Iris pigment epithelial cell (primary cell): Measurements from ENCODE around the gene TEPSIN.
A peak's percentile ranks its signal among the peaks of the same experiment; 100 is the strongest.

Experiments
- DNase-seq: peaks from one replicate; pipeline ENCODE4 v3.0.0-alpha.2; 2011; ENCODE audit warnings: low read depth

The TEPSIN gene

GRCh38 chr17:81250286-81251093, 11.6 kb upstream of the TEPSIN start:
- DNase-seq: no peak

- no peak for DNase-seq
Measured at GRCh38 chr17:81249223-81250040, 10.6 kb upstream of the TEPSIN start.

GRCh38 chr17:81248649-81249048, 9.8 kb upstream of the TEPSIN start:
- no peak for DNase-seq

- DNase-seq: no peak
Measured at GRCh38 chr17:81247339-81247990, 8.6 kb upstream of the TEPSIN start.

- no peak for DNase-seq
Measured at GRCh38 chr17:81246679-81247338, 8.0 kb upstream of the TEPSIN start.

GRCh38 chr17:81246343-81246670, 7.5 kb upstream of the TEPSIN start:
- no peak for DNase-seq

GRCh38 chr17:81245665-81246342, 6.9 kb upstream of the TEPSIN start:
- no peak for DNase-seq

- no peak for DNase-seq
Measured at GRCh38 chr17:81245024-81245664, 6.3 kb upstream of the TEPSIN start.

GRCh38 chr17:81244358-81245023, 5.6 kb upstream of the TEPSIN start:
- DNase-seq: no peak

- DNase-seq: no peak
Measured at GRCh38 chr17:81243333-81243664, 4.4 kb upstream of the TEPSIN start.

GRCh38 chr17:81242421-81243332, 3.8 kb upstream of the TEPSIN start:
- no peak for DNase-seq

- no peak for DNase-seq
Measured at GRCh38 chr17:81241648-81242420, 3.0 kb upstream of the TEPSIN start.

- no peak for DNase-seq
Measured at GRCh38 chr17:81241203-81241602, 2.3 kb upstream of the TEPSIN start.

- no peak for DNase-seq
Measured at GRCh38 chr17:81240761-81241160, 1.9 kb upstream of the TEPSIN start.

- peak; percentile 26 for DNase-seq
Measured at GRCh38 chr17:81239714-81240555, 1.1 kb upstream of the TEPSIN start.

- DNase-seq: no peak
Measured at GRCh38 chr17:81238490-81238814, 403 bp downstream of the TEPSIN start.

GRCh38 chr17:81237591-81238489, 1.0 kb downstream of the TEPSIN start:
- no peak for DNase-seq
